Measurements from ENCODE around the gene FBXW5. TPM values are rescaled to one million over a fixed set of nuclear protein-coding genes. Genes with fewer than 3 reads are reported as not detected.

The FBXW5 gene
- total and polyA plus RNA-seq, 2 experiments from 2014 or later: 27.0 to 111 TPM

DNA sequence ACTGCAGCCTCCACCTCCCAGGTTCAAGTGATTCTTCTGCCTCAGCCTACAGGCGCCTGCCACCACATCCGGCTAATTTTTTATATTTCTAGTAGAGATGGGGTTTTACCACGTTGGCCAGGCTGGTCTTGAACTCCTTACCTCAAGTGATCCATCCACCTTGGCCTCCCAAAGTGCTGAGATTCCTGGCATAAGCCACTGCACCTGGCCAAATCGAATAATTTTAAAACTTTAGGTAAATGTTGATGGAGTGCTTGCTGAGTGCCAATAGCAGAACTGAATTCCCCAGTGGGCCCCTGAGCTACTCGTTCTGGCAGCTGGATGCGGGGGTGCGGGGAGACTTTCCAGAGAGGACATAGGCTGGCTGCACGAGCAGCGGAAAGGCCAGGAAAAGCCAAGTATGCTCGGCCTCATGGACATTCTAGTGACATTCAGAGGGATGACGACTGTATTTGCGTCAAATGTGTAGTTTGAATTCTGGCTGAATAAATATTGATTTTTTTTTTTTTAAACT is 41.4 kb downstream of the FBXW5 start:
- H3K27me3 Mint-ChIP-seq (ENCODE audit: insufficient read depth, low read depth, poor library complexity): peaks cover under 1% of the 10 kb centered on the region
- no peak for ATAC-seq

More for the DNA sequence above, 41.4 kb downstream of the FBXW5 start:
- TF ChIP-seq JUNB (IDR thresholded peaks at IDR 0.05; ENCODE audit: unreplicated experiment): no peak
- TF ChIP-seq, protein P1, sequence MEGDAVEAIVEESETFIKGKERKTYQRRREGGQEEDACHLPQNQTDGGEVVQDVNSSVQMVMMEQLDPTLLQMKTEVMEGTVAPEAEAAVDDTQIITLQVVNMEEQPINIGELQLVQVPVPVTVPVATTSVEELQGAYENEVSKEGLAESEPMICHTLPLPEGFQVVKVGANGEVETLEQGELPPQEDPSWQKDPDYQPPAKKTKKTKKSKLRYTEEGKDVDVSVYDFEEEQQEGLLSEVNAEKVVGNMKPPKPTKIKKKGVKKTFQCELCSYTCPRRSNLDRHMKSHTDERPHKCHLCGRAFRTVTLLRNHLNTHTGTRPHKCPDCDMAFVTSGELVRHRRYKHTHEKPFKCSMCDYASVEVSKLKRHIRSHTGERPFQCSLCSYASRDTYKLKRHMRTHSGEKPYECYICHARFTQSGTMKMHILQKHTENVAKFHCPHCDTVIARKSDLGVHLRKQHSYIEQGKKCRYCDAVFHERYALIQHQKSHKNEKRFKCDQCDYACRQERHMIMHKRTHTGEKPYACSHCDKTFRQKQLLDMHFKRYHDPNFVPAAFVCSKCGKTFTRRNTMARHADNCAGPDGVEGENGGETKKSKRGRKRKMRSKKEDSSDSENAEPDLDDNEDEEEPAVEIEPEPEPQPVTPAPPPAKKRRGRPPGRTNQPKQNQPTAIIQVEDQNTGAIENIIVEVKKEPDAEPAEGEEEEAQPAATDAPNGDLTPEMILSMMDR (conservative IDR thresholded peaks at IDR 0.05; ENCODE audit: low read depth in 2 of 2): no peak
- no peak for TF ChIP-seq ZNF331 (CRISPR knock-in tag; IDR thresholded peaks at IDR 0.05; ENCODE audit: low read depth)
- TF ChIP-seq, protein P2, sequence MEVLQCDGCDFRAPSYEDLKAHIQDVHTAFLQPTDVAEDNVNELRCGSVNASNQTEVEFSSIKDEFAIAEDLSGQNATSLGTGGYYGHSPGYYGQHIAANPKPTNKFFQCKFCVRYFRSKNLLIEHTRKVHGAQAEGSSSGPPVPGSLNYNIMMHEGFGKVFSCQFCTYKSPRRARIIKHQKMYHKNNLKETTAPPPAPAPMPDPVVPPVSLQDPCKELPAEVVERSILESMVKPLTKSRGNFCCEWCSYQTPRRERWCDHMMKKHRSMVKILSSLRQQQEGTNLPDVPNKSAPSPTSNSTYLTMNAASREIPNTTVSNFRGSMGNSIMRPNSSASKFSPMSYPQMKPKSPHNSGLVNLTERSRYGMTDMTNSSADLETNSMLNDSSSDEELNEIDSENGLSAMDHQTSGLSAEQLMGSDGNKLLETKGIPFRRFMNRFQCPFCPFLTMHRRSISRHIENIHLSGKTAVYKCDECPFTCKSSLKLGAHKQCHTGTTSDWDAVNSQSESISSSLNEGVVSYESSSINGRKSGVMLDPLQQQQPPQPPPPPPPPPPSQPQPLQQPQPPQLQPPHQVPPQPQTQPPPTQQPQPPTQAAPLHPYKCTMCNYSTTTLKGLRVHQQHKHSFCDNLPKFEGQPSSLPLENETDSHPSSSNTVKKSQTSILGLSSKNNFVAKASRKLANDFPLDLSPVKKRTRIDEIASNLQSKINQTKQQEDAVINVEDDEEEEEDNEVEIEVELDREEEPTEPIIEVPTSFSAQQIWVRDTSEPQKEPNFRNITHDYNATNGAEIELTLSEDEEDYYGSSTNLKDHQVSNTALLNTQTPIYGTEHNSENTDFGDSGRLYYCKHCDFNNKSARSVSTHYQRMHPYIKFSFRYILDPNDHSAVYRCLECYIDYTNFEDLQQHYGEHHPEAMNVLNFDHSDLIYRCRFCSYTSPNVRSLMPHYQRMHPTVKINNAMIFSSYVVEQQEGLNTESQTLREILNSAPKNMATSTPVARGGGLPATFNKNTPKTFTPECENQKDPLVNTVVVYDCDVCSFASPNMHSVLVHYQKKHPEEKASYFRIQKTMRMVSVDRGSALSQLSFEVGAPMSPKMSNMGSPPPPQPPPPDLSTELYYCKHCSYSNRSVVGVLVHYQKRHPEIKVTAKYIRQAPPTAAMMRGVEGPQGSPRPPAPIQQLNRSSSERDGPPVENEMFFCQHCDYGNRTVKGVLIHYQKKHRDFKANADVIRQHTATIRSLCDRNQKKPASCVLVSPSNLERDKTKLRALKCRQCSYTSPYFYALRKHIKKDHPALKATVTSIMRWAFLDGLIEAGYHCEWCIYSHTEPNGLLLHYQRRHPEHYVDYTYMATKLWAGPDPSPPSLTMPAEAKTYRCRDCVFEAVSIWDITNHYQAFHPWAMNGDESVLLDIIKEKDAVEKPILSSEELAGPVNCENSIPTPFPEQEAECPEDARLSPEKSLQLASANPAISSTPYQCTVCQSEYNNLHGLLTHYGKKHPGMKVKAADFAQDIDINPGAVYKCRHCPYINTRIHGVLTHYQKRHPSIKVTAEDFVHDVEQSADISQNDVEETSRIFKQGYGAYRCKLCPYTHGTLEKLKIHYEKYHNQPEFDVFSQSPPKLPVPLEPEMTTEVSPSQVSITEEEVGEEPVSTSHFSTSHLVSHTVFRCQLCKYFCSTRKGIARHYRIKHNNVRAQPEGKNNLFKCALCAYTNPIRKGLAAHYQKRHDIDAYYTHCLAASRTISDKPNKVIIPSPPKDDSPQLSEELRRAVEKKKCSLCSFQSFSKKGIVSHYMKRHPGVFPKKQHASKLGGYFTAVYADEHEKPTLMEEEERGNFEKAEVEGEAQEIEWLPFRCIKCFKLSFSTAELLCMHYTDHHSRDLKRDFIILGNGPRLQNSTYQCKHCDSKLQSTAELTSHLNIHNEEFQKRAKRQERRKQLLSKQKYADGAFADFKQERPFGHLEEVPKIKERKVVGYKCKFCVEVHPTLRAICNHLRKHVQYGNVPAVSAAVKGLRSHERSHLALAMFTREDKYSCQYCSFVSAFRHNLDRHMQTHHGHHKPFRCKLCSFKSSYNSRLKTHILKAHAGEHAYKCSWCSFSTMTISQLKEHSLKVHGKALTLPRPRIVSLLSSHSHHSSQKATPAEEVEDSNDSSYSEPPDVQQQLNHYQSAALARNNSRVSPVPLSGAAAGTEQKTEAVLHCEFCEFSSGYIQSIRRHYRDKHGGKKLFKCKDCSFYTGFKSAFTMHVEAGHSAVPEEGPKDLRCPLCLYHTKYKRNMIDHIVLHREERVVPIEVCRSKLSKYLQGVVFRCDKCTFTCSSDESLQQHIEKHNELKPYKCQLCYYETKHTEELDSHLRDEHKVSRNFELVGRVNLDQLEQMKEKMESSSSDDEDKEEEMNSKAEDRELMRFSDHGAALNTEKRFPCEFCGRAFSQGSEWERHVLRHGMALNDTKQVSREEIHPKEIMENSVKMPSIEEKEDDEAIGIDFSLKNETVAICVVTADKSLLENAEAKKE (CRISPR knock-in tag; IDR thresholded peaks at IDR 0.05): no peak
- TF ChIP-seq STAT1 (IDR thresholded peaks at IDR 0.05; ENCODE audit: unreplicated experiment): no peak
- TF ChIP-seq ZNF114 (CRISPR knock-in tag; IDR thresholded peaks at IDR 0.05): no peak
- TF ChIP-seq, protein P3, sequence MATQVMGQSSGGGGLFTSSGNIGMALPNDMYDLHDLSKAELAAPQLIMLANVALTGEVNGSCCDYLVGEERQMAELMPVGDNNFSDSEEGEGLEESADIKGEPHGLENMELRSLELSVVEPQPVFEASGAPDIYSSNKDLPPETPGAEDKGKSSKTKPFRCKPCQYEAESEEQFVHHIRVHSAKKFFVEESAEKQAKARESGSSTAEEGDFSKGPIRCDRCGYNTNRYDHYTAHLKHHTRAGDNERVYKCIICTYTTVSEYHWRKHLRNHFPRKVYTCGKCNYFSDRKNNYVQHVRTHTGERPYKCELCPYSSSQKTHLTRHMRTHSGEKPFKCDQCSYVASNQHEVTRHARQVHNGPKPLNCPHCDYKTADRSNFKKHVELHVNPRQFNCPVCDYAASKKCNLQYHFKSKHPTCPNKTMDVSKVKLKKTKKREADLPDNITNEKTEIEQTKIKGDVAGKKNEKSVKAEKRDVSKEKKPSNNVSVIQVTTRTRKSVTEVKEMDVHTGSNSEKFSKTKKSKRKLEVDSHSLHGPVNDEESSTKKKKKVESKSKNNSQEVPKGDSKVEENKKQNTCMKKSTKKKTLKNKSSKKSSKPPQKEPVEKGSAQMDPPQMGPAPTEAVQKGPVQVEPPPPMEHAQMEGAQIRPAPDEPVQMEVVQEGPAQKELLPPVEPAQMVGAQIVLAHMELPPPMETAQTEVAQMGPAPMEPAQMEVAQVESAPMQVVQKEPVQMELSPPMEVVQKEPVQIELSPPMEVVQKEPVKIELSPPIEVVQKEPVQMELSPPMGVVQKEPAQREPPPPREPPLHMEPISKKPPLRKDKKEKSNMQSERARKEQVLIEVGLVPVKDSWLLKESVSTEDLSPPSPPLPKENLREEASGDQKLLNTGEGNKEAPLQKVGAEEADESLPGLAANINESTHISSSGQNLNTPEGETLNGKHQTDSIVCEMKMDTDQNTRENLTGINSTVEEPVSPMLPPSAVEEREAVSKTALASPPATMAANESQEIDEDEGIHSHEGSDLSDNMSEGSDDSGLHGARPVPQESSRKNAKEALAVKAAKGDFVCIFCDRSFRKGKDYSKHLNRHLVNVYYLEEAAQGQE (IDR thresholded peaks at IDR 0.05; ENCODE audit: unreplicated experiment): no peak
- no peak for TF ChIP-seq POLR2AphosphoS5 (IDR thresholded peaks at IDR 0.05; ENCODE audit: low read depth)
- TF ChIP-seq, protein P4, sequence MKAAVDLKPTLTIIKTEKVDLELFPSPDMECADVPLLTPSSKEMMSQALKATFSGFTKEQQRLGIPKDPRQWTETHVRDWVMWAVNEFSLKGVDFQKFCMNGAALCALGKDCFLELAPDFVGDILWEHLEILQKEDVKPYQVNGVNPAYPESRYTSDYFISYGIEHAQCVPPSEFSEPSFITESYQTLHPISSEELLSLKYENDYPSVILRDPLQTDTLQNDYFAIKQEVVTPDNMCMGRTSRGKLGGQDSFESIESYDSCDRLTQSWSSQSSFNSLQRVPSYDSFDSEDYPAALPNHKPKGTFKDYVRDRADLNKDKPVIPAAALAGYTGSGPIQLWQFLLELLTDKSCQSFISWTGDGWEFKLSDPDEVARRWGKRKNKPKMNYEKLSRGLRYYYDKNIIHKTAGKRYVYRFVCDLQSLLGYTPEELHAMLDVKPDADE (IDR thresholded peaks at IDR 0.05): no peak
- no peak for TF ChIP-seq CREB1 (CRISPR knock-in tag; IDR thresholded peaks at IDR 0.05; ENCODE audit: low read depth)
- TF ChIP-seq EZH2 (IDR thresholded peaks at IDR 0.05; ENCODE audit: low read depth, unreplicated experiment): no peak
- no peak for TF ChIP-seq NANOG (IDR thresholded peaks at IDR 0.05; ENCODE audit: borderline replicate concordance)
- TF ChIP-seq EZH2phosphoT487 (IDR thresholded peaks at IDR 0.05; ENCODE audit: unreplicated experiment): no peak
- Mint-ChIP-seq H3K27ac (no peak overlapping the region), H3K9me3 (no peaks in the 10 kb centered on the region), H3K4me3 (no peak overlapping the region), H3K4me1 (no peaks in the 10 kb centered on the region), H3K36me3 (ENCODE audit: low read depth) (peaks cover 71% of the 10 kb centered on the region)
- peaks cover 17% of the 10 kb centered on the region for H4K20me1 ChIP-seq (replicated peaks; ENCODE audit: insufficient read depth)
- no peaks in the 10 kb centered on the region for H3K27me3 ChIP-seq (ENCODE audit: insufficient read depth)
- H2AFZ ChIP-seq: no peak overlapping the region
- H3K79me2 ChIP-seq (replicated peaks; ENCODE audit: insufficient read depth): peaks cover 15% of the 10 kb centered on the region
- 0 out of 2 replicates have a peak, but pooled peaks cover 9% of the 10 kb centered on the region for H3F3A ChIP-seq (replicated peaks; ENCODE audit: low read depth)
- peaks cover 28% of the 10 kb centered on the region for H3K36me3 ChIP-seq (ENCODE audit: insufficient read depth)
- no peak for DNase-seq (ENCODE audit: low spot score)
- no peak overlapping the region for H3K4me2 ChIP-seq
- no peaks in the 10 kb centered on the region for H3K4me1 ChIP-seq (ENCODE audit: insufficient read depth)
- no peak overlapping the region for H3K27ac ChIP-seq (ENCODE audit: low read depth)
- no peaks in the 10 kb centered on the region for H3K9me2 ChIP-seq (ENCODE audit: insufficient read depth)
- no peak overlapping the region for H3K4me3 ChIP-seq
